PC-3 (cell line): ENCODE results near the gene ANK2. TPM values are rescaled to one million over a fixed set of nuclear protein-coding genes. Genes with fewer than 3 reads are reported as not detected.

Experiments used
- ATAC-seq: fragments of 200-7000 bp; cut with Tn5 transposase; 2 replicates; pipeline ENCODE4 v1.9.1; 2020; ENCODE audit warnings: mild to moderate bottlenecking, moderate library complexity
- BruUV-seq: library from RNA; stranded (reverse); fragments of 400-500 nt; replicated peaks from 2 replicates; lab custom pipeline; 2021; lab: Mats Ljungman, UMichigan
- CTCF ChIA-PET: fragments of 300-600 bp; sonication (Branson Sonifier 250); formaldehyde crosslinking; loops from one replicate; lab custom pipeline; 2022; ENCODE audit warnings: antibody characterized with exemption; lab: Charles Lee
- POLR2A ChIA-PET: fragments of 300-600 bp; sonication (Branson Sonifier 250); formaldehyde crosslinking; loops from one replicate; lab custom pipeline; 2022; ENCODE audit warnings: antibody characterized with exemption; ENCODE audit not compliant: unreplicated experiment; lab: Charles Lee
- DNase-seq: peaks from one replicate; pipeline ENCODE4 v3.0.0-alpha.2; 2015
- H2AFZ ChIP-seq: fragments of 300-600 bp; sonication (generic); 2 replicates; pipeline ENCODE4 v1.6.0; 2016; ENCODE audit warnings: antibody characterized with exemption, low read length
- H3F3A ChIP-seq: fragments of 300-600 bp; sonication (generic); one replicate; pipeline ENCODE4 v1.6.0; 2017; ENCODE audit warnings: antibody characterized with exemption, low read length, control low read depth, mild to moderate bottlenecking; ENCODE audit not compliant: unreplicated experiment
- H3K27ac ChIP-seq: fragments of 300-600 bp; sonication (generic); 2 replicates; pipeline ENCODE4 v1.5.1; 2016; ENCODE audit warnings: mild to moderate bottlenecking, low read length
- H3K27me3 ChIP-seq: fragments of 300-600 bp; sonication (generic); 2 replicates; pipeline ENCODE4 v1.6.1; 2016; ENCODE audit warnings: low read length, mixed read lengths
- H3K36me3 ChIP-seq: fragments of 300-600 bp; sonication (generic); 2 replicates; pipeline ENCODE4 v1.6.1; 2016; ENCODE audit warnings: low read depth, mixed run types, low read length, mixed read lengths
- H3K4me1 ChIP-seq: fragments of 300-600 bp; sonication (generic); 2 replicates; pipeline ENCODE4 v1.5.1; 2016; ENCODE audit warnings: low read length; ENCODE audit not compliant: insufficient read depth
- H3K4me2 ChIP-seq: fragments of 300-600 bp; sonication (generic); 2 replicates; pipeline ENCODE4 v1.6.0; 2016; ENCODE audit warnings: low read length
- H3K4me3 ChIP-seq: fragments of 300-600 bp; sonication (generic); 2 replicates; pipeline ENCODE4 v1.5.1; 2016; ENCODE audit warnings: mild to moderate bottlenecking, low read length, mixed read lengths
- H3K79me2 ChIP-seq: fragments of 300-600 bp; sonication (generic); 2 replicates; pipeline ENCODE4 v1.6.1; 2017; ENCODE audit warnings: low read length, mixed read lengths
- H3K9ac ChIP-seq: fragments of 300-600 bp; sonication (generic); 2 replicates; pipeline ENCODE4 v1.6.0; 2016; ENCODE audit warnings: mild to moderate bottlenecking, low read length
- H3K9me2 ChIP-seq: fragments of 300-600 bp; sonication (generic); replicated peaks from 2 replicates; pipeline ENCODE4 v1.6.1; 2016; ENCODE audit warnings: mixed run types, low read length, mixed read lengths
- H3K9me3 ChIP-seq: fragments of 300-600 bp; sonication (generic); 2 replicates; pipeline ENCODE4 v1.6.1; 2016; ENCODE audit warnings: low read length, mixed read lengths
- H4K20me1 ChIP-seq: fragments of 300-600 bp; sonication (generic); 2 replicates; pipeline ENCODE4 v1.6.1; 2016; ENCODE audit warnings: low read length, mixed read lengths
- CTCF ChIP-seq: fragments of 300-600 bp; sonication (generic); conservative IDR thresholded peaks from 2 replicates; pipeline ENCODE4 v1.5.1; 2017; ENCODE audit warnings: antibody characterized with exemption, low read depth, mild to moderate bottlenecking, low read length
- EZH2 ChIP-seq: fragments of 300-600 bp; sonication (generic); IDR thresholded peaks from one replicate; pipeline ENCODE4 v1.6.1; 2017; ENCODE audit warnings: antibody characterized with exemption, mild to moderate bottlenecking, low read length; ENCODE audit not compliant: unreplicated experiment
- EZH2phosphoT487 ChIP-seq: fragments of 300-600 bp; sonication (generic); IDR thresholded peaks from 2 replicates; pipeline ENCODE4 v1.6.1; 2018; ENCODE audit warnings: mild to moderate bottlenecking, antibody characterized with exemption, low read length, borderline replicate concordance
- intact Hi-C: fragments of 100-400 bp; cut with micrococcal nuclease; formaldehyde crosslinking; loops from 2 replicates; pipeline ENCODE4 v1.9.0; 2023
- total RNA-seq: library from RNA; depleted of rRNA; stranded (reverse); fragments of >200 nt; gene quantifications from 2 replicates; pipeline ENCODE4 v1.2.3, GENCODE V29; 2014

Gene ANK2
- total RNA-seq, 1 experiment from 2014 or later: 1.8 TPM

- CTCF ChIA-PET: no interaction called here
- Histone ChIP-seq H3K36me3 (no peaks in the 10 kb centered on the region), H4K20me1 (no peaks in the 10 kb centered on the region), H3K4me3 (no peak overlapping the region), H3K4me1 (no peaks in the 10 kb centered on the region), H3K9me3 (no peaks in the 10 kb centered on the region), H3F3A (no peaks in the 10 kb centered on the region), H3K9ac (no peak overlapping the region), H3K79me2 (no peaks in the 10 kb centered on the region), H3K4me2 (no peak overlapping the region), H3K9me2 (no peaks in the 10 kb centered on the region), H2AFZ (no peak overlapping the region), H3K27me3 (0 out of 2 replicates have a peak, but pooled peaks cover 6% of the 10 kb centered on the region), H3K27ac (no peak overlapping the region)
- TF ChIP-seq EZH2 (no peak), CTCF (no peak), EZH2phosphoT487 (no peak)
- DNase-seq: no peak
- ATAC-seq: no peak
- no TSS peak for BruUV-seq
- POLR2A ChIA-PET: interaction anchor here (0.6 kb wide), 1 partner anchor 126 kb away, joined by 11 read pairs; no protein-coding TSS in a partner anchor
- intact Hi-C loops: no loop called here
Measured at GRCh38 chr4:113116414-113117357, 67.2 kb downstream of the ANK2 start.

DNA sequence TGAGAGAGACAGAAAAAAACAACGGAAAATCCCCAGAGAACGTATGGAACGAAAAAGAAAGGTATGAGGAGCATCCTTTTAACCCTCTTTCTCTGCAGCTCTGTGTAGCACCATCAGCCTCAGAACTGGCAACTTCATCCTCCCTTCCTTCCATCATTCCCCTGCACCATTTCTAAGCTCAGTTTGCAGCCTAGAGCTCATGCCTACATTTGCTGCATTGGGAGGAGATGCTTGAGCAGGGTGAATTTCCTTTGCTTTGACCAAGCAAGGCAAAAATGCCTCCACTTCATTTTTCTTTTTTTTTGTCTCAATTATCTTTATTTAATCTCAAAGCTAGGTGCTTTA, 67.9 kb downstream of the ANK2 start:
- H2AFZ ChIP-seq: no peak overlapping the region
- H3K27ac ChIP-seq: no peak overlapping the region
- H3K27me3 ChIP-seq: 0 out of 2 replicates have a peak, but pooled peaks cover 6% of the 10 kb centered on the region
- H3K9me3 ChIP-seq: no peaks in the 10 kb centered on the region
- ChIA-PET POLR2A (interaction anchor here (0.6 kb wide), 1 partner anchor 125 kb away, joined by 11 read pairs; no protein-coding TSS in a partner anchor), CTCF (no interaction called here)
- no peak for TF ChIP-seq CTCF
- no peak for TF ChIP-seq EZH2
- no peak for TF ChIP-seq EZH2phosphoT487
- intact Hi-C loops: no loop called here
- no peak for ATAC-seq
- DNase-seq: no peak
- no peak overlapping the region for H3K9ac ChIP-seq
- no peaks in the 10 kb centered on the region for H3K4me1 ChIP-seq
- no peaks in the 10 kb centered on the region for H3K79me2 ChIP-seq
- BruUV-seq: no TSS peak
- H3K36me3 ChIP-seq: no peaks in the 10 kb centered on the region
- H3F3A ChIP-seq: no peaks in the 10 kb centered on the region
- no peaks in the 10 kb centered on the region for H4K20me1 ChIP-seq
- no peak overlapping the region for H3K4me3 ChIP-seq
- no peak overlapping the region for H3K4me2 ChIP-seq
- no peaks in the 10 kb centered on the region for H3K9me2 ChIP-seq

DNA sequence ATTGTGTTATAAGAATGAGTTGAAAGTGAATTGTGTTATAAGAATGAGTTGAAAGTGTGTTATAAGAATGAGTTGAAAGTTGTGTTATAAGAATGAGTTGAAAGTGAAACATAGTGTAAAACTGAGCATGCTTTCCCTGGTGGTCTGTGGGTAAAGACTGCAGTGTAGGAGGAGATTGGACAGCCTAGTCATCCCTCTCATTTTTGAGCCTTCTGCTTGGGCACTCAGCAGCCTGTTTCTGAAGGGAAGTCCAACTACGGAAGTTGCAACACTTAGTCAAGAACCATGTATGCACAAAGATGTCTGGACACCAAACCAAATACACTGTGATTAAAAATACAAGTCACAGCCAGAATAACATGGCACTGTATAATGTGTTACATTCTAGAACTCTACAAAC, 72.6 kb downstream of the ANK2 start:
- Histone ChIP-seq H3K4me3 (no peak overlapping the region), H3K9me3 (no peaks in the 10 kb centered on the region), H2AFZ (no peak overlapping the region), H3K27ac (no peak overlapping the region), H3K27me3 (0 out of 2 replicates have a peak, but pooled peaks cover 6% of the 10 kb centered on the region), H3K9ac (no peak overlapping the region), H4K20me1 (no peaks in the 10 kb centered on the region), H3F3A (no peaks in the 10 kb centered on the region), H3K9me2 (no peaks in the 10 kb centered on the region), H3K4me1 (0 out of 2 replicates have a peak, but pooled peaks cover 4% of the 10 kb centered on the region), H3K4me2 (no peak overlapping the region), H3K36me3 (no peaks in the 10 kb centered on the region), H3K79me2 (no peaks in the 10 kb centered on the region)
- no TSS peak for BruUV-seq
- ATAC-seq (no peak), DNase-seq (no peak)
- TF ChIP-seq CTCF (no peak), EZH2phosphoT487 (no peak), EZH2 (no peak)
- POLR2A ChIA-PET: no interaction called here
- intact Hi-C loops: no loop called here
- CTCF ChIA-PET: no interaction called here
